ENCODE measurements around the gene MRPL10. TPM values are rescaled to one million over a fixed set of nuclear protein-coding genes. Genes with fewer than 3 reads are reported as not detected.

MRPL10 gene
- total and polyA plus RNA-seq, 2 of the 8 experiments (the other 6 are each of a cell fraction or from before 2014, with no cell fraction given): 85.3 to 214 TPM

- Histone ChIP-seq H2AFZ (ENCODE audit: low read length) (no peak overlapping the region), H2BK20ac (ENCODE audit: low read length) (no peak overlapping the region), H2BK120ac (replicated peaks; ENCODE audit: low read depth, low read length) (no peak overlapping the region), H4K20me1 (replicated peaks in 1 of 2; ENCODE audit: control insufficient read depth in 1 of 2, insufficient read depth in 2 of 2, low read length in 2 of 2) (peaks cover 0 to 2% of the 10 kb centered on the region in 2 experiments), H3K9ac (replicated peaks in 1 of 4; ENCODE audit: extremely low read depth in 1 of 4, low read depth in 3 of 4, low read length in 3 of 4) (no peak overlapping the region; a peak in 1 of 7 replicates), H3K23ac (ENCODE audit: insufficient read length) (no peak overlapping the region), H3K4me3 (ENCODE audit: extremely low read depth in 1 of 4, insufficient read depth in 2 of 4, low read depth in 3 of 4, low read length in 4 of 4) (no peak overlapping the region), H3K79me2 (ENCODE audit: control insufficient read depth in 1 of 2, insufficient read depth in 2 of 2, low read length in 2 of 2) (no peaks in the 10 kb centered on the region), H3K27me3 (replicated peaks in 1 of 4; ENCODE audit: control insufficient read depth in 3 of 4, extremely low read depth in 1 of 4, insufficient read depth in 3 of 4, low read length in 3 of 4) (no peaks in the 10 kb centered on the region), H3K4ac (replicated peaks; ENCODE audit: insufficient read length, low read depth, low read length) (no peak overlapping the region), H3K36me3 (ENCODE audit: control insufficient read depth in 2 of 4, insufficient read depth in 4 of 4, low read length in 3 of 4) (no peaks in the 10 kb centered on the region), H3K27ac (ENCODE audit: low read depth, low read length) (no peak overlapping the region), H3K4me1 (replicated peaks in 1 of 4; ENCODE audit: control insufficient read depth in 3 of 4, insufficient read depth in 4 of 4, low read length in 3 of 4) (no peaks in the 10 kb centered on the region), H2BK15ac (ENCODE audit: low read length) (no peak overlapping the region), H2AK5ac (ENCODE audit: low read depth, low read length) (no peak overlapping the region), H3K18ac (ENCODE audit: extremely low read depth, low read length) (no peak overlapping the region), H3K79me1 (ENCODE audit: low read depth, low read length) (no peaks in the 10 kb centered on the region), H4K5ac (ENCODE audit: insufficient read length, low read depth, low read length) (no peak overlapping the region), H3K23me2 (ENCODE audit: low read depth, low read length) (no peaks in the 10 kb centered on the region), H2BK5ac (ENCODE audit: low read depth, low read length) (no peak overlapping the region), H2BK12ac (ENCODE audit: low read depth, low read length) (no peak overlapping the region), H3K56ac (replicated peaks; ENCODE audit: insufficient read length, low read depth, low read length) (no peak overlapping the region), H3K4me2 (ENCODE audit: insufficient read depth in 1 of 2, low read depth in 2 of 2, low read length in 2 of 2) (no peak overlapping the region), H3K14ac (ENCODE audit: insufficient read length) (no peak overlapping the region), H4K91ac (replicated peaks; ENCODE audit: insufficient read length, low read length) (no peak overlapping the region), H3K9me3 (ENCODE audit: insufficient read depth in 2 of 2, low read depth in 1 of 2, low read length in 1 of 2) (no peaks in the 10 kb centered on the region), H4K8ac (ENCODE audit: extremely low read depth, insufficient read depth, low read length) (no peak overlapping the region)
- no peak for DNase-seq (ENCODE audit: low read depth in 1 of 2, low spot score in 2 of 2)
- WGBS, 2 experiments (ENCODE audit: extremely low coverage in 1 of 2, insufficient coverage in 1 of 2, insufficient read length in 1 of 2, insufficient replicate concordance in 2 of 2, low coverage in 1 of 2, low lambda C conversion rate in 2 of 2, missing lambda C conversion rate in 1 of 2): 56% methylated on average over 6 of the region's 6 CpGs; no CpG with 5 or more reads in 1 of the 2 experiments
- ChIA-PET CTCF (ENCODE audit: partially characterized antibody) (interaction anchor here (0.6 to 5.6 kb wide), 22 partner anchors 9 to 1896 kb away, joined by 3 to 57 read pairs (median 4); partner anchors contain the start of genes SCRN2 and TBX21), POLR2A (ENCODE audit: partially characterized antibody) (interaction anchor here (0.8 to 1.2 kb wide), 2 partner anchors 11 to 12 kb away, joined by 4 to 5 read pairs; no protein-coding TSS in a partner anchor)
- FAIRE-seq: no peak
- TF ChIP-seq NRF1 (IDR thresholded peaks at IDR 0.05; ENCODE audit: low read depth, low read length): no peak
- TF ChIP-seq EZH2 (IDR thresholded peaks at IDR 0.05; ENCODE audit: low read depth, low read length, severe bottlenecking): no peak
- no peak for TF ChIP-seq CEBPB (IDR thresholded peaks at IDR 0.05; ENCODE audit: low read depth, low read length)
- TF ChIP-seq JUND (IDR thresholded peaks at IDR 0.05; ENCODE audit: low read length): no peak
- no peak for TF ChIP-seq CTCF (IDR thresholded peaks at IDR 0.05; ENCODE audit: control extremely low read depth in 1 of 3, insufficient read depth in 1 of 3, low read depth in 1 of 3, low read length in 3 of 3)
- no peak for TF ChIP-seq BCL11A (IDR thresholded peaks at IDR 0.05; ENCODE audit: low read depth in 2 of 2, low read length in 2 of 2)
- TF ChIP-seq TAF1 (IDR thresholded peaks at IDR 0.05; ENCODE audit: low read depth, low read length): no peak
- TF ChIP-seq TCF12 (IDR thresholded peaks at IDR 0.05; ENCODE audit: low read depth, low read length): no peak
- no peak for TF ChIP-seq RXRA (IDR thresholded peaks at IDR 0.05; ENCODE audit: insufficient read depth, low read depth, low read length)
- no peak for TF ChIP-seq SIRT6 (IDR thresholded peaks at IDR 0.05; ENCODE audit: low read length)
- TF ChIP-seq SP1 (IDR thresholded peaks at IDR 0.05; ENCODE audit: low read depth, low read length): no peak
- TF ChIP-seq POU5F1 (IDR thresholded peaks at IDR 0.05; ENCODE audit: low read depth, low read length): no peak
- TF ChIP-seq YY1 (IDR thresholded peaks at IDR 0.05; ENCODE audit: low read depth, low read length): no peak
These were observed 29.4 kb downstream of the MRPL10 start for GRCh38 chr17:47801906-47802305.

Data from H1 (cell line).